IMR-90 (cell line): ENCODE data around the gene VSIG4. TPM values are rescaled to one million over a fixed set of nuclear protein-coding genes. Genes with fewer than 3 reads are reported as not detected.

ENCODE experiments used
- ATAC-seq: fragments of 200-7000 bp; cut with Tn5 transposase; 2 replicates; pipeline ENCODE4 v1.9.1; 2020; ENCODE audit warnings: low read depth, mild to moderate bottlenecking, moderate library complexity
- BruUV-seq: library from RNA; stranded (reverse); fragments of 400-500 nt; replicated peaks from 2 replicates; lab custom pipeline; 2021; lab: Mats Ljungman, UMichigan
- CTCF ChIA-PET: fragments of 300-600 bp; formaldehyde crosslinking; extraction: SDS; loops from one replicate; lab custom pipeline; 2021; ENCODE audit warnings: antibody characterized with exemption; lab: Yijun Ruan, JAX
- POLR2A ChIA-PET: fragments of 300-600 bp; sonication (Branson Sonifier 250); formaldehyde crosslinking; loops from one replicate; lab custom pipeline; 2022; ENCODE audit warnings: antibody characterized with exemption; ENCODE audit not compliant: unreplicated experiment; lab: Charles Lee
- DNase-seq: peaks from one replicate; pipeline ENCODE4 v3.0.0; 2013
- H2AFZ ChIP-seq: replicated peaks from 2 replicates; pipeline ENCODE3; 2013; ENCODE audit warnings: low read length, mild to moderate bottlenecking; ENCODE audit not compliant: poor library complexity
- H2AK5ac ChIP-seq: 2 replicates; pipeline ENCODE4 v1.6.1; 2013; ENCODE audit warnings: low read depth, low read length, inconsistent platforms
- H2AK9ac ChIP-seq: replicated peaks from 2 replicates; pipeline ENCODE3; 2013; ENCODE audit warnings: mild to moderate bottlenecking, low read depth, low read length, moderate library complexity; ENCODE audit not compliant: poor library complexity
- H2BK120ac ChIP-seq: 2 replicates; pipeline ENCODE4 v1.6.1; 2013; ENCODE audit warnings: low read depth, low read length, inconsistent platforms
- H2BK15ac ChIP-seq: 3 replicates; pipeline ENCODE4 v1.6.1; 2013; ENCODE audit warnings: low read depth, low read length, inconsistent platforms
- H2BK20ac ChIP-seq: 2 replicates; pipeline ENCODE4 v1.6.1; 2013; ENCODE audit warnings: low read depth, mild to moderate bottlenecking, inconsistent platforms, low read length, moderate library complexity
- H2BK5ac ChIP-seq: 2 replicates; pipeline ENCODE4 v1.6.1; 2013; ENCODE audit warnings: mild to moderate bottlenecking, low read depth, low read length, inconsistent platforms; ENCODE audit not compliant: poor library complexity, severe bottlenecking
- H3K14ac ChIP-seq: replicated peaks from 2 replicates; pipeline ENCODE4 v1.6.1; 2013; ENCODE audit warnings: low read depth, low read length, inconsistent platforms
- H3K18ac ChIP-seq: 2 replicates; pipeline ENCODE4 v1.6.1; 2013; ENCODE audit warnings: low read depth, low read length, control low read depth
- H3K23ac ChIP-seq: 2 replicates; pipeline ENCODE4 v1.6.1; 2013; ENCODE audit warnings: low read depth, low read length, inconsistent platforms
- H3K27ac ChIP-seq: 2 replicates; pipeline ENCODE4 v1.5.1; 2013; ENCODE audit warnings: mild to moderate bottlenecking, control low read depth, low read length; ENCODE audit not compliant: insufficient read depth
- H3K27me3 ChIP-seq: 2 replicates; pipeline ENCODE4 v1.6.1; 2013; ENCODE audit warnings: low read length; ENCODE audit not compliant: control insufficient read depth, insufficient read depth
- H3K36me3 ChIP-seq: 2 replicates; pipeline ENCODE4 v1.6.1; 2013; ENCODE audit warnings: low read length, mixed read lengths; ENCODE audit not compliant: control insufficient read depth, insufficient read depth
- H3K4ac ChIP-seq: 2 replicates; pipeline ENCODE4 v1.6.1; 2013; ENCODE audit warnings: low read depth, low read length, inconsistent platforms
- H3K4me1 ChIP-seq: 2 replicates; pipeline ENCODE4 v1.6.1; 2013; ENCODE audit warnings: low read length, mixed read lengths; ENCODE audit not compliant: control insufficient read depth, insufficient read depth
- H3K4me2 ChIP-seq: 2 replicates; pipeline ENCODE4 v1.6.1; 2013; ENCODE audit warnings: low read depth, mild to moderate bottlenecking, control low read depth, low read length, moderate library complexity
- H3K4me3 ChIP-seq: 2 replicates; pipeline ENCODE4 v1.5.1; 2013; ENCODE audit warnings: low read depth, mild to moderate bottlenecking, control low read depth, low read length, moderate library complexity; ENCODE audit not compliant: insufficient read depth
- H3K56ac ChIP-seq: 2 replicates; pipeline ENCODE4 v1.6.1; 2013; ENCODE audit warnings: low read length, inconsistent platforms; ENCODE audit not compliant: insufficient read depth; ENCODE audit errors: extremely low read depth
- H3K79me1 ChIP-seq, 2 experiments: 2 replicates each; pipeline ENCODE4 v1.6.1; 2013; ENCODE audit warnings: low read length in 2 of 2, inconsistent platforms in 1 of 2, low read depth in 1 of 2
- H3K9ac ChIP-seq: 2 replicates; pipeline ENCODE4 v1.6.1; 2013; ENCODE audit warnings: low read depth, low read length, control low read depth
- H3K9me1 ChIP-seq: 2 replicates; pipeline ENCODE4 v1.6.1; 2013; ENCODE audit warnings: low read length, inconsistent platforms; ENCODE audit not compliant: insufficient read depth
- H3K9me3 ChIP-seq: 2 replicates; pipeline ENCODE4 v1.6.1; 2013; ENCODE audit warnings: low read length; ENCODE audit not compliant: control insufficient read depth, insufficient read depth
- H4K20me1 ChIP-seq: 2 replicates; pipeline ENCODE4 v1.6.1; 2013; ENCODE audit warnings: low read length, inconsistent platforms; ENCODE audit not compliant: insufficient read depth
- H4K5ac ChIP-seq: 2 replicates; pipeline ENCODE4 v1.6.1; 2013; ENCODE audit warnings: mild to moderate bottlenecking, low read depth, low read length, control low read depth
- H4K8ac ChIP-seq, 2 experiments: 2 replicates each; pipeline ENCODE4 v1.6.1; 2013; ENCODE audit warnings: low read depth in 2 of 2, low read length in 2 of 2, control low read depth in 1 of 2, inconsistent platforms in 1 of 2
- H4K91ac ChIP-seq: 2 replicates; pipeline ENCODE4 v1.6.1; 2013; ENCODE audit warnings: low read depth, low read length, inconsistent platforms; ENCODE audit not compliant: insufficient read depth
- BHLHE40 ChIP-seq: fragments of 150-350 bp; IDR thresholded peaks from 2 replicates; pipeline ENCODE4 v1.6.1; 2016; ENCODE audit warnings: mild to moderate bottlenecking, low read depth, low read length
- CEBPB ChIP-seq: IDR thresholded peaks from 2 replicates; pipeline ENCODE4 v1.6.1; 2012; ENCODE audit warnings: low read depth, low read length, improper control_type of control experiment
- CHD1 ChIP-seq: IDR thresholded peaks from 2 replicates; pipeline ENCODE4 v1.6.1; 2012; ENCODE audit warnings: low read depth, low read length, improper control_type of control experiment
- CTCF ChIP-seq: conservative IDR thresholded peaks from 2 replicates; pipeline ENCODE4 v1.5.1; 2012; ENCODE audit warnings: mild to moderate bottlenecking, low read depth, low read length, improper control_type of control experiment
- FOS ChIP-seq: fragments of 150-350 bp; IDR thresholded peaks from 2 replicates; pipeline ENCODE4 v1.6.1; 2016; ENCODE audit warnings: low read depth, low read length
- MAFK ChIP-seq: IDR thresholded peaks from 2 replicates; pipeline ENCODE4 v1.6.1; 2012; ENCODE audit warnings: low read depth, low read length, improper control_type of control experiment
- MXI1 ChIP-seq: IDR thresholded peaks from 2 replicates; pipeline ENCODE4 v1.6.1; 2012; ENCODE audit warnings: low read depth, mild to moderate bottlenecking, low read length, moderate library complexity, borderline replicate concordance
- POLR2A ChIP-seq: IDR thresholded peaks from 2 replicates; pipeline ENCODE4 v1.6.1; 2012; ENCODE audit warnings: mild to moderate bottlenecking, low read depth, low read length
- RAD21 ChIP-seq: IDR thresholded peaks from 2 replicates; pipeline ENCODE4 v1.6.1; 2012; ENCODE audit warnings: low read length, improper control_type of control experiment
- WGBS, 2 experiments: methylation state at CpG; one replicate each; pipeline versions ENCODE4 v1.1.5 to v1.1.7; 2013; ENCODE audit warnings: missing lambda C conversion rate in 2 of 2; ENCODE audit not compliant: insufficient read length in 1 of 2; ENCODE audit errors: extremely low coverage in 2 of 2; 5-methylcytosine and 5-hydroxymethylcytosine counted together
- dilution Hi-C: fragments of 300-500 bp; cut with HindIII; formaldehyde crosslinking; loops from one replicate; pipeline ENCODE4 v1.14.3; 2018; ENCODE audit warnings: low sequenced_read_pairs; ENCODE audit not compliant: unreplicated experiment
- in situ Hi-C: fragments of 300-500 bp; cut with MboI; formaldehyde crosslinking; loops from 3 replicates; pipeline ENCODE4 v1.14.3; 2019; ENCODE audit warnings: low sequenced_read_pairs, inconsistent platforms, mixed read lengths
- intact Hi-C: fragments of 100-400 bp; cut with micrococcal nuclease; formaldehyde crosslinking; loops from 2 replicates; pipeline ENCODE4 v1.10.0; 2022
- polyA plus RNA-seq, 3 experiments: library from polyadenylated mRNA; depleted of rRNA; stranded (reverse); fragments of >200 nt; gene quantifications; 2 replicates each; pipeline ENCODE4 v1.2.3, GENCODE V29; 2012; ENCODE audit warnings: low replicate concordance in 1 of 3
- total RNA-seq: library from RNA; depleted of rRNA; stranded (reverse); fragments of >200 nt; gene quantifications from 2 replicates; pipeline ENCODE4 v1.2.3, GENCODE V29; 2012
- TF ChIP-seq, protein P1 (sequence below): fragments of 150-350 bp; IDR thresholded peaks from 2 replicates; pipeline ENCODE4 v1.6.1; 2017; ENCODE audit warnings: mild to moderate bottlenecking, antibody characterized with exemption, low read length, low read depth

Gene VSIG4
- total and polyA plus RNA-seq, 2 of the 4 experiments (the other 2 are of a cell fraction) = not detected

DNA sequence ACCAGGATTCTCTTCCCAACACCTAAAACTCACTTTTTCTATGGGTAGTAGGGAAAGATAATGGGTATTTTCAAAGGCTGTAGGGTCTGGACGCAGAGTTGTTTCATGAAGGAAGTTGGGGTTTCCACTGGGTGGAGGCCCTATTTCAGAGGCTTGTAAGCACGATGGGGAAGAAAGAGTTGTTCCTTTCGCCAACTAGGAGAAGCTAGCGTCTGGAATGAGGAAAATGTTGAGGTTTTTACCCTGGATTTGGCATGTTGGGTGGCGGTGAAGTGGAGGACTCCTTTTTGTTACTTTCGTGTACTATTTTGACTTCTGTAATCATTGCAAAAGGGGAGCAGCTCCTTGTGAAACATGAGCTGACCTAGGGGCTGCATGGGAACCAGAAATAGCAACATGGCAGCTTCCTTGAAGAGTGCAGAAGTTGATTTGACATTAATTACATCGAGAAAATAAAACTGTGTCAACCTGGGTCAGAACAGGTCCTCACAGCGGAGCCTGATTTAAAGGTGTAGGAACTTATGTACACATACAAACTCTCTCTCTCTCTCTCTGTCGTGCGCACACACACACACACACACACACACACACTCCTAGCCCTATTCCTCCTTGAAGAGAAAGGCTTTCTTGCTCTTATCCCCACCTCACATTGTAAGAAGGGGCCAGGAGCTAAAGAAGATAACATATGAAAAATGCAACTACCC, 19.1 kb downstream of the VSIG4 start:
- WGBS, 2 experiments = 25% methylated on average over 2 of the region's 10 CpGs; no CpG with 5 or more reads in 1 of the 2 experiments

More for the DNA sequence above, 19.1 kb downstream of the VSIG4 start:
- DNase-seq (no peak), ATAC-seq (no peak)
- no TSS peak for BruUV-seq
- Histone ChIP-seq H3K36me3 (no peaks in the 10 kb centered on the region), H3K9ac (no peak overlapping the region), H3K9me3 (no peaks in the 10 kb centered on the region), H2BK120ac (no peak overlapping the region), H2BK20ac (no peak overlapping the region), H4K91ac (no peak overlapping the region), H3K4me2 (no peak overlapping the region), H2AK5ac (no peak overlapping the region), H3K14ac (no peak overlapping the region), H3K4ac (no peak overlapping the region), H3K4me1 (no peaks in the 10 kb centered on the region), H3K56ac (no peak overlapping the region), H2BK5ac (no peak overlapping the region), H3K9me1 (no peaks in the 10 kb centered on the region), H2BK15ac (no peak overlapping the region), H2AFZ (no peak overlapping the region), H3K18ac (no peak overlapping the region), H4K5ac (no peak overlapping the region), H3K27ac (no peak overlapping the region), H3K79me1 (no peaks in the 10 kb centered on the region), H3K4me3 (no peak overlapping the region), H4K20me1 (no peaks in the 10 kb centered on the region), H3K27me3 (peaks cover 7% of the 10 kb centered on the region), H4K8ac (no peak overlapping the region), H3K23ac (no peak overlapping the region), H2AK9ac (no peak overlapping the region)
- ChIA-PET CTCF (no interaction called here), POLR2A (no interaction called here)
- intact Hi-C loops = no loop called here
- TF ChIP-seq FOS = no peak
- TF ChIP-seq CTCF = no peak
- no peak for TF ChIP-seq RAD21
- TF ChIP-seq CEBPB = no peak
- TF ChIP-seq, protein P1, sequence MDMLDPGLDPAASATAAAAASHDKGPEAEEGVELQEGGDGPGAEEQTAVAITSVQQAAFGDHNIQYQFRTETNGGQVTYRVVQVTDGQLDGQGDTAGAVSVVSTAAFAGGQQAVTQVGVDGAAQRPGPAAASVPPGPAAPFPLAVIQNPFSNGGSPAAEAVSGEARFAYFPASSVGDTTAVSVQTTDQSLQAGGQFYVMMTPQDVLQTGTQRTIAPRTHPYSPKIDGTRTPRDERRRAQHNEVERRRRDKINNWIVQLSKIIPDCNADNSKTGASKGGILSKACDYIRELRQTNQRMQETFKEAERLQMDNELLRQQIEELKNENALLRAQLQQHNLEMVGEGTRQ = no peak
- TF ChIP-seq MAFK = no peak
- TF ChIP-seq MXI1 = no peak
- TF ChIP-seq POLR2A = no peak
- TF ChIP-seq CHD1 = no peak
- TF ChIP-seq BHLHE40 = no peak
- dilution Hi-C loops = no loop called here
- in situ Hi-C loops = no loop called here
